ENCODE measurements around the gene PRAF2. TPM values are rescaled to one million over a fixed set of nuclear protein-coding genes. Genes with fewer than 3 reads are reported as not detected.

The PRAF2 gene
- 9.7 and 9.8 TPM in 2 replicates for total RNA-seq

GRCh38 chrX:49073601-49074575 is at the start of gene PRAF2:
Gene PRAF2 (minus strand): TSS chrX:49074002. CDS start chrX:49073987, 15 bp downstream.

GRCh38 chrX:49079489-49080428 is 6.0 kb upstream of the PRAF2 start, which contains the start of gene WDR45:
Gene WDR45 (minus strand): TSS chrX:49079887. CDS start chrX:49078095, 1,792 bp downstream.

GRCh38 chrX:49058794-49059193 is 15.0 kb downstream of the PRAF2 start, which contains the start of gene CCDC120:
Gene CCDC120 (plus strand): TSS chrX:49058999. CDS start chrX:49062042, 3,043 bp downstream.

GRCh38 chrX:49043220-49043986 is 30.4 kb downstream of the PRAF2 start, which contains the start of gene TFE3:
Gene TFE3 (minus strand): TSS chrX:49043357. CDS start chrX:49043226, 131 bp downstream.

Other genes starting within 250 kb of the PRAF2 start
- gene ERAS, start 247.5 kb downstream of the PRAF2 start, total RNA-seq: not detected in 2 replicates
- 7.1 and 10.5 TPM in 2 replicates for gene PCSK1N, start 238.4 kb downstream of the PRAF2 start, total RNA-seq
- gene TIMM17B, start 176.2 kb downstream of the PRAF2 start, total RNA-seq: 71.7 and 75.1 TPM in 2 replicates
- gene PQBP1, start 176.1 kb downstream of the PRAF2 start, total RNA-seq: 49.7 and 69.4 TPM in 2 replicates
- 22.4 and 28.7 TPM in 2 replicates for gene SLC35A2, start 162.4 kb downstream of the PRAF2 start, total RNA-seq
- 9.4 and 14.8 TPM in 2 replicates for gene PIM2, start 155.0 kb downstream of the PRAF2 start, total RNA-seq
- gene OTUD5, start 116.4 kb downstream of the PRAF2 start, total RNA-seq: 27.7 and 38.7 TPM in 2 replicates
- 0.23 and 0.47 TPM in 2 replicates for gene KCND1, start 102.2 kb downstream of the PRAF2 start, total RNA-seq
- gene GRIPAP1, start 71.7 kb downstream of the PRAF2 start, total RNA-seq: 14.6 and 16.2 TPM in 2 replicates
- 41.8 and 59.8 TPM in 2 replicates for gene TFE3, start 30.6 kb downstream of the PRAF2 start, total RNA-seq
- gene CCDC120, start 15.0 kb downstream of the PRAF2 start, total RNA-seq: 5.5 and 6.6 TPM in 2 replicates
- gene WDR45, start 5.9 kb upstream of the PRAF2 start, total RNA-seq: 33.5 and 56.9 TPM in 2 replicates
- 19.7 and 30.4 TPM in 2 replicates for gene GPKOW, start 49.7 kb upstream of the PRAF2 start, total RNA-seq
- 4.8 and 11.0 TPM in 2 replicates for gene MAGIX, start 88.8 kb upstream of the PRAF2 start, total RNA-seq
- gene PLP2, start 97.9 kb upstream of the PRAF2 start, total RNA-seq: 89.8 and 101 TPM in 2 replicates
- 18.9 and 21.5 TPM in 2 replicates for gene PRICKLE3, start 112.4 kb upstream of the PRAF2 start, total RNA-seq
- gene SYP, start 126.2 kb upstream of the PRAF2 start, total RNA-seq: 0.16 and 0.30 TPM in 2 replicates
- 0.08 TPM in 1 of 2 replicates, not detected in the other for gene CACNA1F, start 159.3 kb upstream of the PRAF2 start, total RNA-seq
- gene CCDC22, start 161.5 kb upstream of the PRAF2 start, total RNA-seq: 14.8 and 18.9 TPM in 2 replicates
- not detected in 2 replicates for gene FOXP3, start 190.7 kb upstream of the PRAF2 start, total RNA-seq
- gene PPP1R3F, start 195.8 kb upstream of the PRAF2 start, total RNA-seq: 0.78 and 1.5 TPM in 2 replicates
- not detected in 2 replicates for gene GAGE10, start 229.6 kb upstream of the PRAF2 start, total RNA-seq
- not detected in 2 replicates for gene GAGE12J, start 248.0 kb upstream of the PRAF2 start, total RNA-seq

Data from hair follicular keratinocyte (primary cell).